Jurkat, Clone E6-1 (cell line): ENCODE data around the gene SHB.

Experiments
- DNase-seq: peaks from one replicate; pipeline ENCODE4 v3.0.0-alpha.2; 2011; ENCODE audit warnings: low read depth, low spot score
- H3K4me3 ChIP-seq: 2 replicates; pipeline ENCODE4 v1.5.1; 2011; ENCODE audit warnings: mild to moderate bottlenecking, low read length, control low read depth, moderate library complexity

SHB gene

GRCh38 chr9:38066914-38067858 lies 1.8 kb downstream of the SHB start:
- H3K4me3 ChIP-seq: no peak overlapping the region
- no peak for DNase-seq

DNA sequence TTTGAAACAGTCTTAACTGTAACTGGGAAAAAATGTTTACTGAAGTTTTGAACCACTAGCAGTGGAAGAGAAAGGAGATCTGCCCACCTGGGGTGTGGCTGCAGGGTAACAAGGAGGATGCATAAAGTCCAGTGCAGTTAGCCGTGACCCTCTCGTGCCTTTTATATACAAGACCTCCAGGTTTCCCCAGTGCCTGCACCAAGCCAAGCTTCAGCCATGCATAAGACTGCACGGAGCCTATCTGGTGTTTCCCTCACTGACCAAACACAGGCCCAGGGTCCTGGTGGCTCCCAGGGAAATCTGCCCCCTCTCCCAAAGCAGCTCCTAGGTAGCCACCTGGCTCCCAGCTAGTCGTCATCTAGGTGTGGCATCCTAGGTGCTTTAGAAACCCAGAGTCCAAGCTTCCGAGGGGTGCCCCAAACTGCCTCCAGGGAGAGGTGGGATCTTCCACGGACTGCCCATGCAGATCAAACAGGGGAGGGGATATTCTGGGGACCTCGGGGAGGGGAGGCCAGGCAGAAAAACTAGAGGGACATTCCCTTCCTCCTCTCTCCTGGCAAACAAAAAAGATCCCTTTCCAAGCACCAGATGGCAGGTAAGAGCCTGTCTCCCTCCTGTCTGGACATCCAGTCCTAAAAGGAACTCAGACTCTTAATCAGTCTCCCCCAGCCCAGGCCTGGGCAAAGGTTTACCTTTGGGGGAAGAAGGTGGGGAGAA lies 2.7 kb downstream of the SHB start:
- no peak overlapping the region for H3K4me3 ChIP-seq
- no peak for DNase-seq

GRCh38 chr9:38065369-38066075 lies 3.5 kb downstream of the SHB start:
- H3K4me3 ChIP-seq: no peak overlapping the region
- no peak for DNase-seq

GRCh38 chr9:38064842-38065368 lies 4.1 kb downstream of the SHB start:
- H3K4me3 ChIP-seq: no peak overlapping the region
- no peak for DNase-seq

DNA sequence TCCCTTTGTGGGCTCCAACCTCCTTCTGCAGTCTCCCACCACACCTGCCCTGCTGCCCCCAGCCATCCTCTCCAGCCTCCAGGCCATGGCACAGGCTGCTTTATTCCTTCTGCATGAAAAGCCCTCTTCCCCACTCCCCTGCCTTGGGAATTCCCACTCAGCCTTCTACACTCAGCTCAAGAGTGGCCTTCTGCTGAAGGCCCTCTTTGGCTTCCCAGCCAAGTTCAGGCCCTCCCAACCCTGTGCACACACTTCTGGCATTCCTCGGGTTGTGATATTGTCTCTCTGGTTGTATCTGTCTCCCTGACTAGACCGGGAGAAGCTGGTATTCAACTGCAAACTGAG lies 5.7 kb downstream of the SHB start:
- no peak overlapping the region for H3K4me3 ChIP-seq
- DNase-seq: no peak

DNA sequence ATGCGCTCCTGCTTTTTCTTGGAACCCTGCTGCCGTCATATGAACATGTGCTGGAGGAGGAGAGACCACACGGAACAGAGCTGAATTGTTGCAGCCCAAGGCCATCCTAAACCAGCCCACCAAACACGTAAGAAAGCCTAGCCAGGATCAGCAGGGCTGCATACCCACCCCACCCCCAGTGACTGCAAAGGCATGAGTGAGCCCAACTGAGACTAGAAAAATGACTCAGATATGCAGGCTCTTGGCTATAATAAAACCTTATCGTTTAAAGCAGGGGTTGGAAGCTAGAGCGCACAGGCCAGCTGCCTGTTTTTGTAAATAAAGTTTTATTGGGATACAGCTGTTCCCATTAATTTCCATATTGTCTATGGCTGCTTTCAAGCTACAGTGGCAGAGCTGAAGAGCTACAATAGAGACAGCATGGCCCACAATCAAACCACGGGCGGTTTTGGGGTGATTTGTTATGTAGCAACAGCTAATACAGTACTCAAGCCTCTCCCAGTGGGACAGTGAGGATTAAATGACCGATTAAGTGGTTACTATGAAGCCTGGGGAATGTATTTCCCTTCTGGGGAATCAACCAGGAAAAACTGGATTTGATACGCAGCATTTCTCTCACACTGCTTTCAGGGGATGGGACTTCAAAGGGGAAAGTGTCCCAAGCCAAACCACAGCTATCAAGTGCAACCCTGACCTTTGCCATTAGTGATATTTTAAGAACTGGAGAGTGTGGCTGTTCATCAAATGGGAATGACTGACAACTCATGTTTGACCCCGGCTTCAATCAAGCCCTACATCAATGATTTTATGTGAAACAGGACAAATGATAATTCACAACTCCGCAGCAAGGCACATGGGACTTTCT lies 6.3 kb downstream of the SHB start:
- no peak for DNase-seq
- H3K4me3 ChIP-seq: no peak overlapping the region

GRCh38 chr9:38062106-38062497 lies 6.9 kb downstream of the SHB start:
- no peak for DNase-seq
- no peak overlapping the region for H3K4me3 ChIP-seq

GRCh38 chr9:38061326-38061977 lies 7.6 kb downstream of the SHB start:
- DNase-seq: no peak
- H3K4me3 ChIP-seq: no peak overlapping the region

GRCh38 chr9:38060681-38061080 lies 8.3 kb downstream of the SHB start:
- H3K4me3 ChIP-seq: no peak overlapping the region

DNA sequence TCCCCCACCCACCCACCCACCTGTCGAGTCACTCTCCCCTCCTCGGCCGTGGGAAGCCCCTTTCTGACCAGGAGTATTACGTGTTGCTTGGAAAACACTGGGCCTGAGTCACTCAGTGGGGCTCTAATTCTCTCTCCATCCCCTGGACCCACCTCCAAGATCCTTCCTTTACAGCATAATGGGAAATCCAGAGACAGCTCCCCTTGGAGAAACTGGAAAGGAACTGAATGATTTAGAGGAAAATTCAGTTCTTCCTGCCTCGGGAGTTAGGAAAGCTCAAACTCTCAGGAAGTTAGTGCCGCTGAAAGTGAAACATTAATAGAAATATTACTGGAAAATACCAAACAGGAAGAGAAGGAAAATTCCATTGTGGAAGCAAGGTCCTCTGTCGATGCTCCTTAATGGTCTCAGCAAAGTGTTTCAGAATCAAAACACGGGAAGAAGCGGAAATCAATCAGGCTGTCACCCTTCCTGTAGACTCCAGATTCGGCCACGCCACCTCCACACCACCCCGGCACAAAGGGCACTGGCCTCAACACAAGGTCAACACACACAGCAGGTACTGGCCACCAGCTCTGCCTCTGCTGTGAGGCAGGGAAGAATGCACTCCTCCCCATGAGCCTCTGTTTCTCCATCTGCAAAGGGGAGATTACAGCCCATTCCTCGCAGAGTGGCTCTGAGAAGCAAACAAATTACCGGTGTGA lies 9.6 kb downstream of the SHB start:
- H3K4me3 ChIP-seq: no peak overlapping the region
- DNase-seq: no peak

More at GRCh38 chr9:38060681-38061080, 8.3 kb downstream of the SHB start:
- no peak for DNase-seq

DNA sequence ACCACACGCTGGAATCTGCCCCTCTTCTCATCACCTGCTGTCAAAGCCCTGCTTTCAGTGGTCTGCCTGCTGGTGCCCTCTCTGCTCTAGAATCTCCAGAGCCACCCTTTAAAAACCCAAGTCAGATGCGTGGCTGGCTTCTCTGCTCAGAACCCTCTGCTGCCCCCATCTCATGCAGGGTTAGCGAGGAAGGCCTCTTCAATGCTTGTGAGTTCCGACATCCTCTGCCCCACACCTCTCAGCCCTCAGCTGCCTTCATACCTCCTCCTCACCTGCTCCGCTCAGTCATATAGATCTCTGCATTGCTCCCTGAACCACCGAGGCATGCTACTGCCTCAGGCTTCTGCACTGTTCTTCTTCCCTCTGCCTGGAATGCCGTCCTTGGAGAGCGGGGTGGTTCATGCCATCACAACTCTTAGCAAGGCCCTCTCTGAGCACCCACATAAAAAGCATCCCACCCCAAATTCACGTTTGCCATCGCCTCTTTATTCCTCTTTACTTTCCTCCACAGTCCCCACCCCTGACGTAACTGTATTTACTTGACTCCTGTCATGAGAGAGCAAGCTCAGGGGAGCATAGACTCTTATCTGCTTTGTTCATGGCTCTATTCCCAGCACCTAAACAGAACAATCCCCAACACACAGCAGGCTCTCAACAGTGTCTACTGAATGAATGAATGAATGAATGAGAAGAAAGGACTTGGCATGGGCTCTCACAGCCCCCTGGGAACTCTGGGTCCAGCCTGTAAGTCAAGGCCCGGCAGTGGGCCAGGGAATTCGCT lies 10.4 kb downstream of the SHB start:
- no peak overlapping the region for H3K4me3 ChIP-seq
- DNase-seq: no peak

DNA sequence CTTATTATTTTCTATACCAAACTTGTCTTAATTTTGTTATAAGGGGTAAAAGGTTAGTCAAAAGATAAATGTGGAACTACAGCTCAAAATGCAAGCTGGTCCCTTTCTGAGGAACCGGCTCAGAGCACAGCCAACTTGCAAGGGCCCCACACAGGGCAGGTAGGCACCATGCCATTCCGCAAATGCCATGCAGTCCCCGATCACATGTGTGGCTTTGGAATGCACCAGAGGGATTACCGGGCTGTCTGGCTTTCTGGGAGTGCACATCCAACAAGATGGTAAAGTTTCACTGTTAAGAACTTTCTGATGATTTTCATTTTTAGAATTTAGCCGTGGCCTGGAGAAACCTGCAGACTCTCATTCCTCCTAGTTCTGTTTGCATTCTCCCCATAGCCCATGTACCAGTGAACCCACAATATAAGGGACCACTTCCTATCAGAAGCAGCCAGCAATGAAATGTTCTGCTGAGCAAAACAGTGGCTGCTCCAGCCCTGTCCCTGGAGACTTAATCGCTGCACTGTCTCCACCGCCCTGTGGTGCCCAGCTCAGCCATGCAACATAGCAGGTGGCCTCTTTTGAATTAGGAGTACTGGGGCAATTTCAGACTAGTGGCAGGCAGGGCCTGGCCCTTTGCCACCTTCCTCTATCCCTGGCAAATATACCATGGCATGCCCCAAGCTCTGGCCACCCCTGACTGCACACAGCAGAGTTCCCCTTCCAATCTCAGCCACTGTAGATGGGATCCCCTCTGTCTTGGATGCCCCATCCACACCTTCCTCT lies 11.4 kb downstream of the SHB start:
- H3K4me3 ChIP-seq: no peak overlapping the region
- no peak for DNase-seq

DNA sequence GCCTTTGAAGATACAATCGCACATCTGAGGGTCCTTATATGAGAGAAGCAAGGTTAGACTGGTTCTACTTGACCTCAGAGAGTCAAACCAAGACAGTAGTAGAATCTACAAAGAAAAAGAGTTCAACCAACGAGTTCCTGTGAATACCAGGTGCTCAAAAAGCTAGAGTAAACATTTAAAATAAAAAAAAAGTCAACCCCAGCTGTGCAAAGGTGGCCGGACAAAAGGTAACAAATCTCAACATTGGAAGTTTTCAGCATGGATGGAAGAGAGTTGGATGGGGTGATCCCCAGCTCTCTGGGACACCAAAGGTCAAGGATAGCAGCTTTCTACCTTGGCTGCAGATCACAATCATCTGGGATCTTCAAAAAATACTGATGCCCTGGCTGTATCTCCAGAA lies 14.4 kb downstream of the SHB start:
- DNase-seq: no peak

DNA sequence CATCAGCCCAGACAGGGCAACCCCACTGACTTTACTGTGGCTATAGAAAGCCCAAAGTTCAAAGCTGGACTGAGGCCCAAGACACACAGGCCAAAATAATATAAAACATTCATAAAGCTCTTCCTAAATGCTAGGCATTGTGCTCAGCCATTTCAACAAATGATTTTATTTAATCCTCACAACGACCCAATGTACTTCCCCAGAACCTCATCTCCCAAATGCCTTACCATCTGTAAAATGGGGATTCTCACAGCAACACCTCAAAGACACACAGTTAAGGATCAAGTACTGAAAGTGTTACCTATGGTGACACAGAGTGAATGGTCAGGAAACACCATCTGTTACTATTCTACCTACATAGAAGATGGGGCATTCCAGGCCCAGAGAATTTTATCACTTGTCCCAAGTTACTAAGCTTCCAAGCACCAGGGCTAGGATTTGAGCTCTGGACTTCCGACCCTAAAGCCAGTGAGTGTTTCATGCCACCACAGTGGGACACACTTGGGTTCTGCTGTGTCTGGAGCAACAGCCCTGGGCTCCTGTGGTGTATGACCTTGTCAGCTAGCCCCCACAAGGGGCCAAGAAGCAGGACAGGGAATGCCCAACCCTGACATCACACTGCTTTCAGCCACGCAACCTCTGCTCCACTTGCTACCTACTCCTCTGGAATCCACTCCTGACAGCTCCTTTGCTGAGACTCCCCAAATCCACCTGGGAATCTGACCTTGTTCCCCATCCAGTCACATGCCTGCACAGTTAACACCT lies 15.1 kb downstream of the SHB start:
- DNase-seq: no peak
- H3K4me3 ChIP-seq: no peak overlapping the region

More for the DNA sequence above, 14.4 kb downstream of the SHB start:
- no peak overlapping the region for H3K4me3 ChIP-seq

GRCh38 chr9:38051780-38052546 lies 17.1 kb downstream of the SHB start:
- no peak for DNase-seq
- no peak overlapping the region for H3K4me3 ChIP-seq
